B cell (primary cell): ENCODE results near the gene PARD3B. TPM values are rescaled to one million over a fixed set of nuclear protein-coding genes. Genes with fewer than 3 reads are reported as not detected.

Experiments used
- ATAC-seq: fragments of 200-7000 bp; cut with Tn5 transposase; one replicate; pipeline ENCODE4 v1.10.0; 2021; ENCODE audit warnings: low read depth, mild to moderate bottlenecking, moderate number of reproducible peaks, moderate library complexity
- CTCF ChIA-PET: fragments of 350-600 bp; sonication (Branson Sonifier 250); formaldehyde crosslinking; loops from one replicate; lab custom pipeline; 2021; ENCODE audit warnings: antibody characterized with exemption, inconsistent platforms; lab: Charles Lee
- POLR2A ChIA-PET: fragments of 350-600 bp; sonication (Branson Sonifier 250); formaldehyde crosslinking; loops from one replicate; lab custom pipeline; 2021; ENCODE audit warnings: antibody characterized with exemption; lab: Charles Lee
- DNase-seq: peaks from one replicate; pipeline ENCODE4 v3.0.0; 2013
- H2AFZ ChIP-seq: 2 replicates; pipeline ENCODE4 v1.6.1; 2012; ENCODE audit warnings: mild to moderate bottlenecking, low read depth, low read length; ENCODE audit not compliant: insufficient read depth, poor library complexity, severe bottlenecking
- H3K27ac ChIP-seq, 2 donors: 1 replicate in 1 of 2; 2 replicates in 1 of 2; pipeline ENCODE4 v1.5.1; 2012 to 2013; ENCODE audit warnings: low read length in 2 of 2, mild to moderate bottlenecking in 2 of 2, moderate library complexity in 1 of 2
- H3K27me3 ChIP-seq, 4 experiments: fragments of 200-600 bp in 1 of 4; sonication (generic) in 1 of 4; replicated peaks in 1 of 4; 1 replicate in 2 of 4; 2 replicates in 2 of 4; pipeline versions ENCODE4 v1.6.1 to v1.7.0; 2013 to 2016; ENCODE audit warnings: low read length in 3 of 4, mild to moderate bottlenecking in 2 of 4, mixed read lengths in 1 of 4, moderate library complexity in 1 of 4; ENCODE audit not compliant: insufficient read depth in 4 of 4, control insufficient read depth in 3 of 4; ENCODE audit errors: control extremely low read depth in 1 of 4
- H3K36me3 ChIP-seq, 2 experiments: replicated peaks in 1 of 2; 1 replicate in 1 of 2; 2 replicates in 1 of 2; pipeline versions ENCODE4 v1.6.1 to v1.7.1; 2013; ENCODE audit warnings: low read length in 1 of 2; ENCODE audit not compliant: insufficient read depth in 2 of 2, control insufficient read depth in 1 of 2; ENCODE audit errors: control extremely low read depth in 1 of 2, extremely low read depth in 1 of 2
- H3K4me1 ChIP-seq, 2 donors: fragments of 200-600 bp in 1 of 2; sonication (generic) in 1 of 2; 1 replicate in 1 of 2; 2 replicates in 1 of 2; pipeline versions ENCODE4 v1.5.1 to v1.6.1; 2013 to 2017; ENCODE audit warnings: low read length in 2 of 2; ENCODE audit not compliant: control insufficient read depth in 2 of 2, insufficient read depth in 2 of 2
- H3K4me2 ChIP-seq: replicated peaks from 2 replicates; pipeline ENCODE3; 2012; ENCODE audit warnings: mild to moderate bottlenecking, low read depth, low read length; ENCODE audit not compliant: poor library complexity, severe bottlenecking
- H3K4me3 ChIP-seq, 5 experiments: fragments of 200-600 bp in 1 of 5; sonication (generic) in 1 of 5; 1 replicate in 3 of 5; 2 replicates in 2 of 5; pipeline versions ENCODE4 v1.5.1 to v1.7.0; 2011 to 2016; ENCODE audit warnings: low read length in 4 of 5, mild to moderate bottlenecking in 4 of 5, low read depth in 2 of 5, control low read depth in 1 of 5, moderate library complexity in 1 of 5; ENCODE audit not compliant: insufficient read depth in 1 of 5; ENCODE audit errors: control extremely low read depth in 1 of 5, extremely low read depth in 1 of 5
- H3K79me2 ChIP-seq: fragments of 200-600 bp; sonication (generic); one replicate; pipeline ENCODE4 v1.6.0; 2016; ENCODE audit warnings: low read length; ENCODE audit not compliant: control insufficient read depth, insufficient read depth
- H3K9ac ChIP-seq: fragments of 200-600 bp; sonication (generic); 2 replicates; pipeline ENCODE4 v1.6.1; 2017; ENCODE audit warnings: mild to moderate bottlenecking, low read length, moderate library complexity
- H3K9me3 ChIP-seq, 3 donors: one replicate each; pipeline versions ENCODE4 v1.6.1 to v1.7.1; 2013; ENCODE audit warnings: low read length in 2 of 3; ENCODE audit not compliant: control insufficient read depth in 2 of 3, insufficient read depth in 1 of 3; ENCODE audit errors: control extremely low read depth in 1 of 3
- H4K20me1 ChIP-seq: 2 replicates; pipeline ENCODE4 v1.6.0; 2012; ENCODE audit warnings: mild to moderate bottlenecking, low read length; ENCODE audit not compliant: insufficient read depth, control insufficient read depth, poor library complexity, severe bottlenecking
- H3K27ac Mint-ChIP-seq: one replicate; pipeline ENCODE4 v1.8.0; 2021; ENCODE audit warnings: mixed read lengths
- H3K27me3 Mint-ChIP-seq: one replicate; pipeline ENCODE4 v1.8.0; 2021; ENCODE audit warnings: mixed read lengths
- H3K4me1 Mint-ChIP-seq: one replicate; pipeline ENCODE4 v1.8.0; 2021; ENCODE audit warnings: mixed read lengths
- H3K4me3 Mint-ChIP-seq: one replicate; pipeline ENCODE4 v1.8.0; 2021; ENCODE audit warnings: mixed read lengths
- H3K9me3 Mint-ChIP-seq: one replicate; pipeline ENCODE4 v1.8.0; 2022; ENCODE audit warnings: mixed read lengths; ENCODE audit not compliant: insufficient read depth
- CTCF ChIP-seq: fragments of 200-600 bp; IDR thresholded peaks from one replicate; pipeline ENCODE4 v1.8.0; 2022; ENCODE audit warnings: antibody characterized with exemption, mild to moderate bottlenecking
- EZH2 ChIP-seq: IDR thresholded peaks from 2 replicates; pipeline ENCODE4 v1.6.1; 2012; ENCODE audit warnings: borderline replicate concordance, low read depth, mild to moderate bottlenecking, moderate library complexity, low read length; ENCODE audit not compliant: insufficient read depth, poor library complexity, severe bottlenecking
- WGBS: methylation state at CpG from one replicate; pipeline ENCODE4 v1.1.5; 2013; ENCODE audit warnings: missing lambda C conversion rate; ENCODE audit not compliant: insufficient coverage; 5-methylcytosine and 5-hydroxymethylcytosine counted together
- intact Hi-C: fragments of 100-400 bp; cut with micrococcal nuclease; formaldehyde crosslinking; loops from one replicate; pipeline ENCODE4 v1.10.0; 2022
- polyA plus RNA-seq: library from polyadenylated mRNA; depleted of rRNA; stranded (reverse); fragments of >200 nt; gene quantifications from 2 replicates; pipeline ENCODE4 v1.2.3, GENCODE V29; 2012
- total RNA-seq, 2 donors: library from RNA; stranded (reverse); fragments of 120-200 nt in 1 of 2; gene quantifications; 1 replicate in 1 of 2; 2 replicates in 1 of 2; pipeline versions ENCODE4 v1.2.3 to v1.2.4, GENCODE V29; 2013 to 2022

PARD3B gene
- total and polyA plus RNA-seq, 2 donors (not counting 1 experiment from before 2014, with no cell fraction given) = not detected

DNA sequence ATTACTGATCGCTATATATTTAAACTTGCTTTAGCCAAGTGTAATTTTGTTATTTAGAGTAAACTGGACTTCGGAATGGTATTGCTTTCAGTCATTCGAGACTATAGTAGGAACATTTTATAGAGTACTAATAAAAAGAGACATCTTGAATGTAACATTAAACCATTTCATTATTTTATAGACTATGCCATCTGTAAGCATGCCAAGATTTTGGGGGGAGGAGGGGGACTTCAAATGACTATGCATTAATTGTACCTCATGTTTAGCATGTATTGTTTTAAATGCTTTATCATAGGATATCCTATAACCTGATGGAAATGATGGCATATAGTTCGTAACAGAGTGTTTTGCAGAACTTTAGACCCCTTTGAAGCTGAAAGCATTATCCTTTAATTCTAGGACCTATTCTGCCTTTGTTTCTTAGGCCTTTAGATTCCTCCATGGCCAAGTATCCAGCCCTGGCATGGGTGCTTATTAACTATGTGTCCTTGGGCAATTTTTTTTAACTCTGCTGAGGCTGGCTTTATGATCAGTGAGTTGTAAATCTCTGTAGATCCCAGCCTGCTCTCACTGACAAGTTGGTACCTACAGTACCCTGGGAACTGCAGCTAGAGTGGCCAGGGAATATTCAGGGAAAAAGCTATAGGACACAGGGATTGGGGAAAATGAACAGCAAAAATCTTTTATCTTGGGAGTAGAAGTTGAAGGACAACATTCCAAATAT is 93.4 kb downstream of the PARD3B start:
- POLR2A ChIA-PET = no interaction called here
- H3K4me1 Mint-ChIP-seq = no peaks in the 10 kb centered on the region

More for the DNA sequence above, 93.4 kb downstream of the PARD3B start:
- no peaks in the 10 kb centered on the region for H3K4me1 ChIP-seq
- no peaks in the 10 kb centered on the region for H3K9me3 Mint-ChIP-seq
- ATAC-seq (no peak), DNase-seq (no peak)
- CTCF ChIA-PET = no interaction called here
- intact Hi-C loops = no loop called here
- no peak overlapping the region for H3K9ac ChIP-seq
- H2AFZ ChIP-seq = no peak overlapping the region
- H3K4me3 Mint-ChIP-seq = no peak overlapping the region
- H3K4me3 ChIP-seq = no peak overlapping the region
- no peaks in the 10 kb centered on the region for H3K27me3 Mint-ChIP-seq
- H3K36me3 ChIP-seq = no peaks in the 10 kb centered on the region
- H3K27ac ChIP-seq = no peak overlapping the region
- no peaks in the 10 kb centered on the region for H3K79me2 ChIP-seq
- TF ChIP-seq EZH2 = no peak
- TF ChIP-seq CTCF = no peak
- H3K27me3 ChIP-seq = no peaks in the 10 kb centered on the region
- no peak overlapping the region for H3K27ac Mint-ChIP-seq
- no peaks in the 10 kb centered on the region for H4K20me1 ChIP-seq
- H3K9me3 ChIP-seq = no peaks in the 10 kb centered on the region
- H3K4me2 ChIP-seq = no peak overlapping the region
- WGBS = no CpG with 5 or more reads among the region's 4 CpGs
